BE2C (cell line): ENCODE results near the gene FAM227A.

Source experiments
- DNase-seq: peaks from one replicate; pipeline ENCODE4 v3.0.0-alpha.2; 2020
- H3K27me3 ChIP-seq: fragments of 250-450 bp; sonication (Bioruptor Pico); 2 replicates; pipeline ENCODE4 v1.5.1; 2020; ENCODE audit warnings: mild to moderate bottlenecking
- H3K36me3 ChIP-seq: fragments of 250-450 bp; sonication (Bioruptor Pico); 2 replicates; pipeline ENCODE4 v1.5.1; 2020; ENCODE audit warnings: mild to moderate bottlenecking
- H3K4me1 ChIP-seq: fragments of 250-450 bp; sonication (Bioruptor Pico); 2 replicates; pipeline ENCODE4 v1.5.1; 2020
- H3K4me3 ChIP-seq: 2 replicates; pipeline ENCODE4 v1.5.1; 2011; ENCODE audit warnings: low read depth, low read length
- H3K9me3 ChIP-seq: fragments of 250-450 bp; sonication (Bioruptor Pico); 2 replicates; pipeline ENCODE4 v1.5.1; 2020
- TF ChIP-seq, protein P1 (sequence below): IDR thresholded peaks from 2 replicates; pipeline ENCODE4 v1.5.1; 2012; ENCODE audit warnings: mild to moderate bottlenecking, low read depth, low read length

The FAM227A gene

DNA sequence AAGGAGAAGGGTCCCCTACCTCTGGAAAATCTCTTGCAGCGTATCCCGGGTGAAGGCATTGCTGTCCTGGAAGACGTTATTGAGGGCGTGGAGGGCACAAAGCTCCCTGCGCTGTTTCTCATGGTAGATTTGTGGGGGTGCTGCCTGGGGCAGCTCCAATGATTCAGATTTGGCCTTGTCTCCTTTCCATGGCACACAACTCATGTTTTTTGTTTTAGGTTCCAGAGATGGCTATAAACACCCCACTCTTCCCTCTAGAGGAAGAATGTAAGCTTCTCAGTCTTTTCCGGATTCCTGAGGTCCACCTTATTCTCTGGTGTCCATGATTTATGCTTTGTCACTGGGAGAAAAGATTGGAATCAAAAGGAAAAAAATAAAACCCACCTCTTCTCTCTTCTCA lies 43.6 kb upstream of the FAM227A start:
- Histone ChIP-seq H3K9me3 (no peaks in the 10 kb centered on the region), H3K4me1 (peaks cover 6% of the 10 kb centered on the region), H3K4me3 (peak overlapping the region; percentile 80), H3K27me3 (no peaks in the 10 kb centered on the region), H3K36me3 (no peaks in the 10 kb centered on the region; the same call in 1 of the 2 replicates)
- DNase-seq, result no peak
- TF ChIP-seq, protein P1, sequence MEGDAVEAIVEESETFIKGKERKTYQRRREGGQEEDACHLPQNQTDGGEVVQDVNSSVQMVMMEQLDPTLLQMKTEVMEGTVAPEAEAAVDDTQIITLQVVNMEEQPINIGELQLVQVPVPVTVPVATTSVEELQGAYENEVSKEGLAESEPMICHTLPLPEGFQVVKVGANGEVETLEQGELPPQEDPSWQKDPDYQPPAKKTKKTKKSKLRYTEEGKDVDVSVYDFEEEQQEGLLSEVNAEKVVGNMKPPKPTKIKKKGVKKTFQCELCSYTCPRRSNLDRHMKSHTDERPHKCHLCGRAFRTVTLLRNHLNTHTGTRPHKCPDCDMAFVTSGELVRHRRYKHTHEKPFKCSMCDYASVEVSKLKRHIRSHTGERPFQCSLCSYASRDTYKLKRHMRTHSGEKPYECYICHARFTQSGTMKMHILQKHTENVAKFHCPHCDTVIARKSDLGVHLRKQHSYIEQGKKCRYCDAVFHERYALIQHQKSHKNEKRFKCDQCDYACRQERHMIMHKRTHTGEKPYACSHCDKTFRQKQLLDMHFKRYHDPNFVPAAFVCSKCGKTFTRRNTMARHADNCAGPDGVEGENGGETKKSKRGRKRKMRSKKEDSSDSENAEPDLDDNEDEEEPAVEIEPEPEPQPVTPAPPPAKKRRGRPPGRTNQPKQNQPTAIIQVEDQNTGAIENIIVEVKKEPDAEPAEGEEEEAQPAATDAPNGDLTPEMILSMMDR, result no peak

DNA sequence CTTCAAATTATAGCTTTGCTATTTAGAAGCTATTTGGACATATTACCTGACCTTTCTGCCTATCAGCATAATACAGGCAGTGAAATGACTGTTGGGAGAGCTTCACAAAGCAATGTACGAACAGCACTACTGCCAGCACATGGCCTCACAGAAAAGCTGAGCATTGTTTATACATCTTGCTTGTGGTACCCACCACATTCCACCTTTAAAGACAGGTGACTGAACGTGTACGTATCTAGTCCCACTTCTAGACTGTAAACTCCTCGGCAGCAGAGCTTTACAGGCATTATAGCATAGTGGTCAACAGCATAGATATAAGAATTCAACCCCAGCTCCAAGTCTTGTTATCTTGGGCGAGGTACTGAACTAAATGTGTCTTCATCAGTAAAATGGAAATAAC lies 43.0 kb upstream of the FAM227A start:
- Histone ChIP-seq H3K27me3 (no peaks in the 10 kb centered on the region), H3K4me3 (peak overlapping the region; percentile 80), H3K9me3 (no peaks in the 10 kb centered on the region), H3K36me3 (no peaks in the 10 kb centered on the region; the same call in 1 of the 2 replicates), H3K4me1 (peaks cover 6% of the 10 kb centered on the region)
- TF ChIP-seq, protein P1, result no peak
- DNase-seq, result no peak

GRCh38 chr22:38698407-38699094 lies 42.4 kb upstream of the FAM227A start:
- no peak for DNase-seq
- no peaks in the 10 kb centered on the region for H3K9me3 ChIP-seq
- H3K4me1 ChIP-seq, result peaks cover 6% of the 10 kb centered on the region
- H3K4me3 ChIP-seq, result peak overlapping the region; percentile 80
- H3K36me3 ChIP-seq, result peaks cover 2% of the 10 kb centered on the region; the same call in 1 of the 2 replicates
- H3K27me3 ChIP-seq, result no peaks in the 10 kb centered on the region
- TF ChIP-seq, protein P1, result no peak

DNA sequence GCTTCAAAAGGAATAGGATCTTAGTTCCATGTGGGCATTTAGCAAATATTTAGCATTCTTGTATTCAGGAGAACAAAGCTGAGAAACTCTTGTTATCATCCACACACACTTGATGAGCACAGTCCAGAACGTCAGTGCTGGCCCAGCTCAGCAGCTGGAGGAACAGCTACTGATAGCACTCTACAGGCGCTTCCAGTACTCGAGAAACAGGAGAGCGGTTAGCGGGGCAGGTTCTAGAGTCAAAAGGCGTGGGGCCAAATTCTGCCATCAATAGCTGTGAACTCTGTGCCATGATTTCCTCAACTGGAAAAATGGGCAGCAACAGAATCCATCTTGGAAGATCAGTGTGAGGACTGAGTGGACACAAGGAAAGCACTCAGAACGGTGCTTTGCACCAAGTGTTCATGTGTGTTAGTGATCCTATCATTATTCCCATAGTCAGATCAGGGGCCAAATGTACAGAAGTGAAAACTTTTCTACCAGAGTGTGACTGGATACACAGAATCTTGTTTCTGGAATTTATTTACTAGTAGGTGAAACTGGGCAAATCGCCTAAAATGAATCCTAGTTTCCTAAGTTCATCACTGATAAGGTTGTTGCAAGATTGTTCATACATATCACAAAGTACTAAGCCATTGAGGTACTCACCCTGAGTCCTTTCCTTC lies 41.4 kb upstream of the FAM227A start:
- peaks cover 2% of the 10 kb centered on the region; the same call in 1 of the 2 replicates for H3K36me3 ChIP-seq
- H3K4me1 ChIP-seq, result peaks cover 6% of the 10 kb centered on the region
- no peaks in the 10 kb centered on the region for H3K27me3 ChIP-seq
- DNase-seq, result no peak
- H3K4me3 ChIP-seq, result 0 out of 2 replicates have a peak overlapping the region, but pooled peaks have one; percentile 21
- H3K9me3 ChIP-seq, result no peaks in the 10 kb centered on the region
- TF ChIP-seq, protein P1, result no peak

DNA sequence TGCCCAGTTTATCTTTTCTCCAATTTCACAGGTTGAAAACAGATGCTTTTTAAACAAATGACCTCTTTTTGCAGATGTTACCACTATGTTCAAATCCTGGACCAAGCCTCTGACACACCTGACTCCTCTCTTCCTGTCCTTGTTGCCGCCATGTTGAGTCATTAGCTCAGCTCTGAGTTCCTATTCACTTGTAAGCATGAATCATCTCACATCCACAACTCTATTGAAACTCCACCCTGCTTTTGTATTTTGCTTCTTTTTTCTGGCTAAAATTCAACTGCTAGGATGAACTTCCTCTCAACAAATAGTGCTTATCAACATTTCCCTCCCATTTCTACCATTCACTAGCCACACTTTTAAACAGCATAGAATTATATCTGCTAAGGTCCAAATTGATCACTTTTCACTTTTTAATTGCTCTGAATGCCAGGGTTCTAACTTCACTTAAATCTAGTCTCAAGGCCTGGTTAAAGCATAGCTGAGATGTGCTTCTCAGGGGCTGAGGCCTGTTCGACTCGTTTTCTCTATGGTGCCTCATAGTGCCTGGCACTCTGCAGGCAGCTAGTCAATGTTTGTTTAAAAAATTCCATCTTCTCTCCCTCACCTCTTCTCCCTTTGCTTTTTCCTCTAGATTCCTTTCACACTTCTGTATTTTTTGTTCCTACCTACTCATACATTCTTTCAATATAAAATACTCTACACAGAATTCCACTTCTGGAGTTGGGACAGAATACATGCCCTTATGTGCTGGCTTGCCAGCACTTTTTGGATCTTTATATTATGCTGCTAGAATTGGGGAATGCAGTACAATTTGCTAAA lies 40.6 kb upstream of the FAM227A start:
- no peak for DNase-seq
- no peaks in the 10 kb centered on the region for H3K27me3 ChIP-seq
- H3K36me3 ChIP-seq, result peaks cover 5% of the 10 kb centered on the region
- peaks cover 6% of the 10 kb centered on the region for H3K4me1 ChIP-seq
- H3K4me3 ChIP-seq, result no peak overlapping the region
- TF ChIP-seq, protein P1, result no peak
- no peaks in the 10 kb centered on the region for H3K9me3 ChIP-seq
